GM12891 (cell line): ENCODE data around the gene PRLR.

ENCODE experiments used
- POLR2A ChIP-seq: IDR thresholded peaks from 2 replicates; pipeline ENCODE4 v1.6.1; 2011; ENCODE audit warnings: low read depth, low read length, control low read depth
- TAF1 ChIP-seq: IDR thresholded peaks from 2 replicates; pipeline ENCODE4 v1.6.1; 2011; ENCODE audit warnings: low read depth, low read length, control low read depth

- no peak for TF ChIP-seq TAF1
- TF ChIP-seq POLR2A, result no peak
Observed at GRCh38 chr5:35082530-35082929, 147.8 kb downstream of the PRLR start.
